Tibial artery (tissue), 4 donors: ENCODE data around the gene OGT.
"Not testable (repeated sequence)": the region's sequence is repeated elsewhere in the genome, so short reads cannot be mapped to it uniquely, and the experiment has no call there.

ENCODE experiments used
- DNase-seq, 2 donors: peaks; one replicate each; pipeline ENCODE4 v3.0.0-alpha.2; 2019
- H3K27ac ChIP-seq, 2 donors: fragments of 200-600 bp; sonication (generic) in 1 of 2; 1 replicate in 1 of 2; 2 replicates in 1 of 2; pipeline ENCODE4 v1.5.1; 2018 to 2019; ENCODE audit warnings: mild to moderate bottlenecking in 1 of 2
- H3K27me3 ChIP-seq, 2 donors: fragments of 200-600 bp; sonication (generic) in 1 of 2; one replicate each; pipeline versions ENCODE4 v1.5.1 to v1.6.0; 2016 to 2019
- H3K36me3 ChIP-seq, 3 donors: fragments of 200-600 bp; sonication (generic) in 2 of 3; one replicate each; pipeline ENCODE4 v1.5.1; 2016 to 2019; ENCODE audit warnings: mild to moderate bottlenecking in 2 of 3
- H3K4me1 ChIP-seq, 4 donors: fragments of 200-600 bp; sonication (generic) in 2 of 4; 1 replicate in 3 of 4; 2 replicates in 1 of 4; pipeline ENCODE4 v1.5.1; 2016 to 2019
- H3K4me3 ChIP-seq, 2 donors: fragments of 200-600 bp; sonication (generic) in 1 of 2; 1 replicate in 1 of 2; 2 replicates in 1 of 2; pipeline ENCODE4 v1.5.1; 2018 to 2019; ENCODE audit warnings: mild to moderate bottlenecking in 2 of 2
- H3K9me3 ChIP-seq, 3 donors: fragments of 200-600 bp; sonication (generic) in 1 of 3; one replicate each; pipeline ENCODE4 v1.5.1; 2016 to 2019
- intact Hi-C: fragments of 100-400 bp; cut with DNase I; formaldehyde crosslinking; loops from one replicate; pipeline ENCODE4 v1.15.0; 2023; ENCODE audit warnings: low total_unique reads
- TF ChIP-seq, protein P1 (sequence below), 2 experiments: fragments of 200-600 bp in 1 of 2; fragments of 450-650 bp in 1 of 2; IDR thresholded peaks; one replicate each; pipeline ENCODE4 v1.5.1; 2017 to 2019; ENCODE audit warnings: antibody characterized with exemption in 2 of 2, mild to moderate bottlenecking in 1 of 2, moderate library complexity in 1 of 2

The OGT gene

DNA sequence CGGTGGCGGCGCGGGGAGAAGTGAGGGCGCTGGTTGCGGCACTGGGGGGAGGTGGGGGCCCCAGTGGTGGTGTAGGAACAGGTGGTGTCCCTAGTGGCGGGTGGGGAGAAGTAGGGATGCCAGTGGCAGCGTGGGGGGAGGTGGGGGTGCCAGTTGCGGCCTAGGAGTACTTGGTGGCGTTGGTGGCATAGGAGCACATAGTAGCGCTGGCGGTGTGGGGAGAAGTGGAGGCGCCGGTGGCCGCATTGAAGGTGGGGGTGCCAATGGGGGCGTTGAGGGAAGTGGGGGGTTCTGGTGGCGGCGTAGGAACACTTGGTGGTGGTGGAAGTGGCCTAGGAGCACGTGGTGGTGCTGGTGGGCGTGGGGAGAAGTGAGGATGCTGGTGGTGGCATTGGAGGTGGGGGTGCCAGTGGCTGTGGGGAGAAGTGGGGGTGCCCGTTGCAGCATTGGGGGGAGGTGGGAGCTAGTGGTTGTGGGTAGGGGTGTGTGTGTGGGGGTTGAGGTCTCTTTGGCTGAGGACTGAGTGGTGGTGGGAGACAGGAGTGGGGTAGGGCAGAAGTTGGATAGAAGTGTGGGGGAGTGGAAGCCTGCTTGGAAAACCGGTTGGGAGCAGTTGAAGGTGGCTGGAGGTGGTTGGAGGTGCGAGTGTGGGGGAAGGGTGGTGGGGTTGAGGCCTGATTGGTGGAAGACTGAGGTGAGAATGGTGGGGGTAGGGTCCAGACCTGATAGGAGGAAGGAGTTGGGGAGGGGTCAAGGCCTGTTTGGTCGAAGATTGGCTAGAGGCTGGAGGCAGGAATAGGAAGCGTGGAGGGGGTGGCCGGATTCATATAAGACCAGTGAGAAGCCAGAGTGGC, 46.5 kb downstream of the OGT start:
- TF ChIP-seq, protein P1, sequence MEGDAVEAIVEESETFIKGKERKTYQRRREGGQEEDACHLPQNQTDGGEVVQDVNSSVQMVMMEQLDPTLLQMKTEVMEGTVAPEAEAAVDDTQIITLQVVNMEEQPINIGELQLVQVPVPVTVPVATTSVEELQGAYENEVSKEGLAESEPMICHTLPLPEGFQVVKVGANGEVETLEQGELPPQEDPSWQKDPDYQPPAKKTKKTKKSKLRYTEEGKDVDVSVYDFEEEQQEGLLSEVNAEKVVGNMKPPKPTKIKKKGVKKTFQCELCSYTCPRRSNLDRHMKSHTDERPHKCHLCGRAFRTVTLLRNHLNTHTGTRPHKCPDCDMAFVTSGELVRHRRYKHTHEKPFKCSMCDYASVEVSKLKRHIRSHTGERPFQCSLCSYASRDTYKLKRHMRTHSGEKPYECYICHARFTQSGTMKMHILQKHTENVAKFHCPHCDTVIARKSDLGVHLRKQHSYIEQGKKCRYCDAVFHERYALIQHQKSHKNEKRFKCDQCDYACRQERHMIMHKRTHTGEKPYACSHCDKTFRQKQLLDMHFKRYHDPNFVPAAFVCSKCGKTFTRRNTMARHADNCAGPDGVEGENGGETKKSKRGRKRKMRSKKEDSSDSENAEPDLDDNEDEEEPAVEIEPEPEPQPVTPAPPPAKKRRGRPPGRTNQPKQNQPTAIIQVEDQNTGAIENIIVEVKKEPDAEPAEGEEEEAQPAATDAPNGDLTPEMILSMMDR (IDR thresholded peaks at IDR 0.05): no peak
- H3K4me1 ChIP-seq: no peaks in the 10 kb centered on the region
- intact Hi-C loops: loop anchor here (10.0 kb wide), 1 partner anchor 175 kb away; no protein-coding TSS in a partner anchor
- H3K9me3 ChIP-seq: no peaks in the 10 kb centered on the region
- H3K4me3 ChIP-seq: no peak overlapping the region
- H3K27me3 ChIP-seq: no peaks in the 10 kb centered on the region
- H3K27ac ChIP-seq: no peak overlapping the region
- peaks cover 5 to 13% (median 11%) of the 10 kb centered on the region in 3 donors for H3K36me3 ChIP-seq
- DNase-seq: no peak

DNA sequence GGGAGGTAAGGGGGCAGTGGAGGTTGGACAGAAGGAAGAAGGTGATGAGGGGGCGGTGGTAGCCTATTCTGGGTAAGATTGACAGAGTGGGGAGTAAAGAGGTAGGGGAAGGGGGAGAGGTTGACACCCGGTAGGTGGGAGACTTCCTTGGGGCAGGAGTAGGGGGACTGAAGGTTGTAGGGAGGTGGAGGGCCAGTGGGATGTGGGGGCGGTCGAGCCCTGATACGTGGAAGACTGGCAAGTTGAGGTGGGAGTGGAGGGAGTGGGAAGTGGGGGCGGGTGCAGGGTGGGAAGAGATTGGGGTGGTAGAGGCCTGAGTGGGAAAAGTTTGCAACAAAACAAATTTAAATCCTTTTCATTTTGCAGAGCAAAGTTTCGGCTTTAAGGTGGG, 47.1 kb downstream of the OGT start:
- intact Hi-C loops: loop anchor here (10.0 kb wide), 1 partner anchor 175 kb away; no protein-coding TSS in a partner anchor
- DNase-seq: no peak
- Histone ChIP-seq H3K4me1 (no peaks in the 10 kb centered on the region), H3K9me3 (no peaks in the 10 kb centered on the region), H3K27ac (no peak overlapping the region), H3K27me3 (no peaks in the 10 kb centered on the region), H3K4me3 (no peak overlapping the region), H3K36me3 (peaks cover 4 to 12% (median 11%) of the 10 kb centered on the region in 3 donors)
- TF ChIP-seq, protein P1 (IDR thresholded peaks at IDR 0.05): no peak

DNA sequence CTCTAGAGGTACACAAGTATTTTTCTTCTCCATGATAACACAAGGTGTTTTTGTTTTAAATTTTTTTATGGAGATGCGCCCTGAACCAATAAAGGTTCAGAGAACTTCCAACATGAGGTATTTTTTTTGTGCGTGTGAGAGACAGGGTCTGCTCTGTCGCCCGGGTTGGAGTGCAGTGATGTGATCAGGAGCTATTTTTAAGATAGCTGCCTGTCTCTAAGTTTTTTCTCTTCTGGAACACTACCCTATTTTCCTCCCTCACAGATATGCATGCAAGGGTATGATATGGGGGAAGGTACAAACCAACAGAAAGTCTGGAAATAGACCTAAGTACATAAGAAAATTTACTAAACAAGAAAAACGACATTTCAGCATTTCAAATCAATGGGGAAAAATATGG, 48.3 kb downstream of the OGT start:
- Histone ChIP-seq H3K36me3 (peaks cover 4 to 11% (median 7%) of the 10 kb centered on the region in 3 donors), H3K27me3 (no peaks in the 10 kb centered on the region), H3K4me1 (no peaks in the 10 kb centered on the region), H3K4me3 (no peak overlapping the region), H3K27ac (no peak overlapping the region), H3K9me3 (no peaks in the 10 kb centered on the region)
- no peak for DNase-seq
- TF ChIP-seq, protein P1 (IDR thresholded peaks at IDR 0.05): no peak
- intact Hi-C loops: no loop called here

DNA sequence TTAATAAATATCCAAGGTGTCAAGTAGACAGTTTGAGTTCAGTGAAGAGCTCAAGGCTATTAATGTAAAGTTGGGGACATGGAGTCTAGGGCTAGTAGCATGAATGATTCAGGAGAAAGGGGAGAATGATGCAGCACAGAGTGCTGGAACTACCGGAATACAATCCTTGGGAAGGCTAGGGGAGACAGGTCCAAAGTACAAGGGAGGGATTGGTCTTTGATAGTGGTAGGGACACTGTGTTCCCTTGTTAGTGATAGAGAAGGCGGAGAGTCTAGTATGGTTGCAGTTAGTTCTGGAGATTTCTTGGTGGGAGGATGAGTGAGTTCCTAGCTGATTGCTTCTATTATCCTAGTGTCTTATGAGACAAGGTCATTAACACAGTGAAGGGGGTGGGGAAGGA, 54.0 kb downstream of the OGT start:
- TF ChIP-seq, protein P1 (IDR thresholded peaks at IDR 0.05): no peak
- no peaks in the 10 kb centered on the region for H3K27me3 ChIP-seq
- H3K27ac ChIP-seq: no peak overlapping the region
- DNase-seq: no peak
- H3K9me3 ChIP-seq: no peaks in the 10 kb centered on the region
- intact Hi-C loops: no loop called here
- no peaks in the 10 kb centered on the region for H3K36me3 ChIP-seq
- H3K4me3 ChIP-seq: no peak overlapping the region
- no peaks in the 10 kb centered on the region for H3K4me1 ChIP-seq

DNA sequence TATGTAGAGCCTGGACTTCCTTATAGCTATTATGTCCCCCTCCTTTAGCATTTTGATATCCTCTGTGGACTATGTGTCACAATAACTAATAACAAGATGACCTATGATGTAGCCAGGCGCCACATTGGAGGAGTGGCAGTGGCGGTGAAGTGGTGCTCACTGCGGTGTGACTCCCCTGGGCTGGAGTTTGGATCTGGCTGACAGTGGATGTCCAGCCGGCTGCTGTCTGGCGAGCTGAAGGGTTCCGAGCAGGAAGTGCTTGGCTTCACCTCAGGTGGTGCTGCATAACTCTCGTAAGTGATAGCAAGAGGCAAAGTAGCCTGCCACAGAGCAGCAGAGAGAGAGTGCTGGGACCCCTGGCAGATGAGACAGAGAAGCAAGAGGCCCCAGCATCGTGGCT, 60.3 kb downstream of the OGT start:
- DNase-seq, H3K4me3 ChIP-seq, intact Hi-C loops, H3K4me1 ChIP-seq, H3K27me3 ChIP-seq, H3K27ac ChIP-seq, H3K36me3 ChIP-seq, H3K9me3 ChIP-seq: not testable (repeated sequence)

DNA sequence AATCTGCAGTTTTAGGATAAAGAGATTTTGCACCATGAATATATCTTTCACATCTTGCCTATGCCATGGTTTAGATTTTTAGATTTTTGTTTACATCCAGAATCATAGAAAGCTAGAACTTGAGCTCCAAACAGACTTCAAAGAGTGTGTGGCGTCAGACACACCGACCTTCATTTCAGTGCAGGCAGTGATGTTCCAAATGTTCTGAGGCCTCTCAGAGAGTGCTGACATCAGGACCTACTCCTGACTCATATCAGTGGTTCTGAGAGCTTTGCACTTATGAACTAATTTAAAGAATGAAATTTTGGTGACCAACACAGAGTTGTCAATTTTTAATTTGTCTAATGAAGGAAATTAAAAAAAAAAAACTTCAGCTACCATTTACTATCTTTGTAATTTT, 67.1 kb downstream of the OGT start:
- H3K27me3 ChIP-seq: no peaks in the 10 kb centered on the region
- H3K4me3 ChIP-seq: no peak overlapping the region
- intact Hi-C loops: no loop called here

More for the DNA sequence above, 67.1 kb downstream of the OGT start:
- DNase-seq: no peak
- TF ChIP-seq, protein P1 (IDR thresholded peaks at IDR 0.05): no peak
- Histone ChIP-seq H3K9me3 (no peaks in the 10 kb centered on the region), H3K36me3 (peaks cover 15 to 69% (median 35%) of the 10 kb centered on the region in 3 donors), H3K27ac (no peak overlapping the region), H3K4me1 (no peaks in the 10 kb centered on the region)
